GM23338 (cell line): ENCODE results near the gene ATXN7. TPM values are rescaled to one million over a fixed set of nuclear protein-coding genes. Genes with fewer than 3 reads are reported as not detected.

ENCODE experiments used
- ATAC-seq: fragments of 200-7000 bp; cut with Tn5 transposase; 3 replicates; pipeline ENCODE4 v1.9.1; 2020
- DNase-seq: peaks from one replicate; pipeline ENCODE4 v3.0.0-alpha.2; 2015; ENCODE audit warnings: low spot score
- H2AFZ ChIP-seq: fragments of 200-600 bp; sonication (generic); 2 replicates; pipeline ENCODE4 v1.8.0; 2016; ENCODE audit warnings: antibody characterized with exemption, mild to moderate bottlenecking, moderate library complexity
- H3F3A ChIP-seq: fragments of 200-600 bp; sonication (generic); replicated peaks from 2 replicates; pipeline ENCODE4 v1.8.0; 2017; ENCODE audit warnings: antibody characterized with exemption, mixed run types, low read depth
- H3K27ac ChIP-seq: fragments of 200-600 bp; sonication (generic); 2 replicates; pipeline ENCODE4 v1.6.1; 2016; ENCODE audit warnings: low read depth
- H3K27me3 ChIP-seq: fragments of 200-600 bp; sonication (generic); 2 replicates; pipeline ENCODE4 v1.8.0; 2016; ENCODE audit warnings: mild to moderate bottlenecking, mixed run types, moderate library complexity; ENCODE audit not compliant: insufficient read depth
- H3K36me3 ChIP-seq: fragments of 200-600 bp; sonication (generic); 2 replicates; pipeline ENCODE4 v1.8.0; 2016; ENCODE audit warnings: mild to moderate bottlenecking; ENCODE audit not compliant: insufficient read depth
- H3K4me1 ChIP-seq: fragments of 200-600 bp; sonication (generic); 2 replicates; pipeline ENCODE4 v1.8.0; 2016; ENCODE audit warnings: mild to moderate bottlenecking, moderate library complexity; ENCODE audit not compliant: insufficient read depth
- H3K4me2 ChIP-seq: fragments of 200-600 bp; sonication (generic); 2 replicates; pipeline ENCODE4 v1.7.1; 2017; ENCODE audit warnings: mixed run types
- H3K4me3 ChIP-seq: fragments of 200-600 bp; sonication (generic); 2 replicates; pipeline ENCODE4 v1.6.1; 2016; ENCODE audit warnings: mixed run types
- H3K79me2 ChIP-seq: fragments of 200-600 bp; sonication (generic); replicated peaks from 2 replicates; pipeline ENCODE4 v1.8.0; 2017; ENCODE audit warnings: mild to moderate bottlenecking; ENCODE audit not compliant: insufficient read depth
- H3K9me2 ChIP-seq: fragments of 200-600 bp; sonication (generic); 2 replicates; pipeline ENCODE4 v1.8.0; 2017; ENCODE audit not compliant: insufficient read depth
- H4K20me1 ChIP-seq: fragments of 200-600 bp; sonication (generic); replicated peaks from 2 replicates; pipeline ENCODE4 v1.8.0; 2017; ENCODE audit warnings: mild to moderate bottlenecking; ENCODE audit not compliant: insufficient read depth
- H3K27ac Mint-ChIP-seq: 2 replicates; pipeline ENCODE4 v1.8.0; 2020; ENCODE audit warnings: inconsistent platforms, mild to moderate bottlenecking, moderate library complexity, mixed read lengths
- H3K27me3 Mint-ChIP-seq: 3 replicates; pipeline ENCODE4 v1.8.0; 2022; ENCODE audit warnings: low read depth, mild to moderate bottlenecking, moderate library complexity, mixed read lengths, inconsistent platforms; ENCODE audit not compliant: insufficient read depth, poor library complexity
- H3K36me3 Mint-ChIP-seq: 3 replicates; pipeline ENCODE4 v1.8.0; 2021; ENCODE audit warnings: low read depth, mild to moderate bottlenecking, inconsistent platforms, moderate library complexity, mixed read lengths
- H3K4me1 Mint-ChIP-seq: 3 replicates; pipeline ENCODE4 v1.8.0; 2020; ENCODE audit warnings: mild to moderate bottlenecking, inconsistent platforms, mixed read lengths
- H3K4me3 Mint-ChIP-seq: 3 replicates; pipeline ENCODE4 v1.8.0; 2021; ENCODE audit warnings: moderate library complexity, mild to moderate bottlenecking, inconsistent platforms, mixed read lengths
- H3K9me3 Mint-ChIP-seq: 3 replicates; pipeline ENCODE4 v1.8.0; 2020; ENCODE audit warnings: moderate library complexity, mild to moderate bottlenecking, inconsistent platforms, mixed read lengths
- CREB1 ChIP-seq: fragments of 250-450 bp; sonication (Bioruptor Pico); IDR thresholded peaks from 2 replicates; pipeline ENCODE4 v1.5.0; 2020; ENCODE audit warnings: low read depth, mild to moderate bottlenecking, moderate library complexity
- CTCF ChIP-seq, 2 experiments: fragments of 200-600 bp in 1 of 2; sonication (generic) in 1 of 2; conservative IDR thresholded peaks; 2 replicates each; pipeline versions ENCODE4 v1.5.1 to v1.6.1; 2016 to 2017; ENCODE audit warnings: antibody characterized with exemption in 2 of 2, low read depth in 2 of 2, mild to moderate bottlenecking in 2 of 2, moderate library complexity in 1 of 2
- ETS1 ChIP-seq: IDR thresholded peaks from 2 replicates; pipeline ENCODE4 v1.6.1; 2016; ENCODE audit warnings: antibody characterized with exemption
- JUNB ChIP-seq: IDR thresholded peaks from one replicate; pipeline ENCODE4 v1.6.1; 2016; ENCODE audit warnings: antibody characterized with exemption; ENCODE audit not compliant: unreplicated experiment
- NANOG ChIP-seq: IDR thresholded peaks from 2 replicates; pipeline ENCODE4 v1.6.1; 2016; ENCODE audit warnings: antibody characterized with exemption, borderline replicate concordance
- POLR2AphosphoS5 ChIP-seq: IDR thresholded peaks from 2 replicates; pipeline ENCODE4 v1.6.1; 2016; ENCODE audit warnings: antibody characterized with exemption, low read depth
- ZNF331 ChIP-seq: fragments of 250-450 bp; sonication (Bioruptor Pico); IDR thresholded peaks from 2 replicates; pipeline ENCODE4 v1.5.0; 2020; ENCODE audit warnings: low read depth, mild to moderate bottlenecking, moderate library complexity
- polyA plus RNA-seq: library from polyadenylated mRNA; unstranded; fragments of >200 nt; fragmentation: Nextera tagmentation; extraction: Ambion mirVana; gene quantifications from 2 replicates; pipeline ENCODE4 v1.2.1, GENCODE V29; 2016
- total RNA-seq: library from RNA; depleted of rRNA; stranded (reverse); fragments of >200 nt; shearing (Covaris generic); gene quantifications from 2 replicates; pipeline ENCODE4 v1.2.3, GENCODE V29; 2014
- TF ChIP-seq, protein P1 (sequence below): IDR thresholded peaks from one replicate; pipeline ENCODE4 v1.6.1; 2018; ENCODE audit warnings: antibody characterized with exemption; ENCODE audit not compliant: unreplicated experiment

Gene ATXN7
- total and polyA plus RNA-seq, 2 experiments from 2014 or later: 4.0 to 17.2 TPM

DNA sequence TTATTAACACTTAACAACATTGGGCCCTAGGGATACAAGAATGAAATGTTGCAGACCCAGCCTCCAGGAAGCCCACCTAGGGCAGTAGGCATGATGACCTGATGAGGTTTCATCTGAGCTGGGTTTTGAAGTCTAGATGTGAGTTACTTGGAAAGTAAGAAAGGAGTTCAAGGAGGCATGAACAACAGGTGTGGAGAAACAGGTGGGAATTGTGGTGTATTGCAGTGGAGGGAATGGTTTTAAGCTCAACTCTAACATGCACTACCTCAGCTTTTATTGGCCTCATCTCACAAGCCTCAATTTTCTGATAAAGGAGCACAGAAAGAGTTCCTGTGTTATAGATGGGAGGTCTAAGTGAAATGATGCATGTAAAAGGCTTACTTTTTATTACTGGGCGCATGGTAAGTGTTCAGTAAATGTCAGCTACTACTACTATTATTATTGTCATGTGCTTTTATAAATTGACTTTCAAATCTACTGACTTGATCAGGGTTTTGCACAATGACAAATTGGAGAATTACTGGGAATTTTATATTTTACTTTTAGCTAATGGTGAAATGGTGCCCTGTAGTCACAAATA, 29.2 kb downstream of the ATXN7 start:
- peaks cover 26% of the 10 kb centered on the region for H3K79me2 ChIP-seq
- no peaks in the 10 kb centered on the region for H3K36me3 ChIP-seq
- H3K27ac ChIP-seq: no peak overlapping the region
- ATAC-seq (no peak), DNase-seq (no peak)
- H3K27ac Mint-ChIP-seq: no peak overlapping the region
- H3K4me1 Mint-ChIP-seq: peaks cover 23% of the 10 kb centered on the region
- H3K9me3 Mint-ChIP-seq: no peaks in the 10 kb centered on the region
- H3K4me3 Mint-ChIP-seq: no peak overlapping the region
- no peaks in the 10 kb centered on the region for H3K27me3 ChIP-seq
- H3K4me2 ChIP-seq: no peak overlapping the region
- no peak for TF ChIP-seq ETS1
- no peak for TF ChIP-seq CTCF (conservative IDR thresholded peaks at IDR 0.05; ENCODE audit: low read depth in 2 of 2)
- no peak for TF ChIP-seq JUNB
- no peak for TF ChIP-seq POLR2AphosphoS5
- TF ChIP-seq NANOG: no peak
- TF ChIP-seq CREB1: no peak
- H3F3A ChIP-seq: no peaks in the 10 kb centered on the region
- H2AFZ ChIP-seq: no peak overlapping the region
- no peaks in the 10 kb centered on the region for H3K9me2 ChIP-seq
- no peak overlapping the region for H3K4me3 ChIP-seq
- peaks cover 8% of the 10 kb centered on the region for H3K4me1 ChIP-seq
- H4K20me1 ChIP-seq: peaks cover 9% of the 10 kb centered on the region
- H3K27me3 Mint-ChIP-seq: no peaks in the 10 kb centered on the region
- no peaks in the 10 kb centered on the region for H3K36me3 Mint-ChIP-seq

DNA sequence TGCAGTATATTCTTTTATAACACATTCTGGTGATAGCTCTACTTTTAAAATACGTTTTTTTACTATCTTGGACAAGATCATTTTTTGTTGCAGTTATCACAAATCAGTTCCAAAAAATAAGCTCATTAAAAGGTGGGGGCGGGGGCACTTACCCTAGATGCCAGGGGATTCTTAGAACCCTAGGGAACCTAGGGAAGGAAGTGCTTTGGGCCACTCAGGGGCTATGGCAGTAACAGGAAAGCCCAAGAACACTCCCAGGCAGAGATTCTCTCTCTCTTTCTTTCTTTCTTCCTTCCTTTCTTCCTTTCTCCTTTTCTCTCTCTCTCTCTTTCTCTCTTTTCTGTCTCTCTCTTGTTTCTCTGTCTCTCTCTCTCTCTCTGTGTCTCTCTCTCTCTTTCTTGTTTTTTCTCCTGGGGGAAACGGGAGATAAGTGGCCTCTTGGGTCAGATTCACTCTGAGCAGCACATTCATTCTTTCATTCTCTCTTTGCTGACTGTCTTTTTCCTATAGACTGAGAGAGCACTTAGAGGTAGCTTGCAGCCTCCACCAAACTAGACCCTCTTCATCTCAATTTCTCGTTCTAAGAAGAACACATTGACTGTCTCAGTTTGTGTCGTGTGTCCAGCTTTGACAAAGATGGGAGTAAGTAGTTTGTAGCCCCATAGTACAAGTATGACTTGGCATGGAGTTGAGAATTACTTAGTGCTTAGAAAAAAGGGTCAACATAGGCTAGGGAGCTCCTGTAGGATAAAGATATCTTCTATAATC, 31.9 kb downstream of the ATXN7 start:
- H3K79me2 ChIP-seq: peaks cover 10% of the 10 kb centered on the region
- no peaks in the 10 kb centered on the region for H3F3A ChIP-seq
- Mint-ChIP-seq H3K9me3 (no peaks in the 10 kb centered on the region), H3K4me3 (no peak overlapping the region), H3K4me1 (peaks cover 23% of the 10 kb centered on the region), H3K36me3 (peaks cover 7% of the 10 kb centered on the region; the same call in 2 of the 3 replicates), H3K27ac (peak overlapping the region; percentile 77), H3K27me3 (no peaks in the 10 kb centered on the region)
- H3K4me3 ChIP-seq: no peak overlapping the region
- peaks cover 8% of the 10 kb centered on the region for H3K4me1 ChIP-seq
- H3K27ac ChIP-seq: peak overlapping the region; percentile 34; the same call in 1 of the 2 replicates
- H3K27me3 ChIP-seq: no peaks in the 10 kb centered on the region
- H3K4me2 ChIP-seq: no peak overlapping the region
- H2AFZ ChIP-seq: no peak overlapping the region
- H4K20me1 ChIP-seq: peaks cover 7% of the 10 kb centered on the region; the same call in 1 of the 2 replicates
- no peak for TF ChIP-seq CTCF (conservative IDR thresholded peaks at IDR 0.05; ENCODE audit: low read depth in 2 of 2)
- TF ChIP-seq, protein P1, sequence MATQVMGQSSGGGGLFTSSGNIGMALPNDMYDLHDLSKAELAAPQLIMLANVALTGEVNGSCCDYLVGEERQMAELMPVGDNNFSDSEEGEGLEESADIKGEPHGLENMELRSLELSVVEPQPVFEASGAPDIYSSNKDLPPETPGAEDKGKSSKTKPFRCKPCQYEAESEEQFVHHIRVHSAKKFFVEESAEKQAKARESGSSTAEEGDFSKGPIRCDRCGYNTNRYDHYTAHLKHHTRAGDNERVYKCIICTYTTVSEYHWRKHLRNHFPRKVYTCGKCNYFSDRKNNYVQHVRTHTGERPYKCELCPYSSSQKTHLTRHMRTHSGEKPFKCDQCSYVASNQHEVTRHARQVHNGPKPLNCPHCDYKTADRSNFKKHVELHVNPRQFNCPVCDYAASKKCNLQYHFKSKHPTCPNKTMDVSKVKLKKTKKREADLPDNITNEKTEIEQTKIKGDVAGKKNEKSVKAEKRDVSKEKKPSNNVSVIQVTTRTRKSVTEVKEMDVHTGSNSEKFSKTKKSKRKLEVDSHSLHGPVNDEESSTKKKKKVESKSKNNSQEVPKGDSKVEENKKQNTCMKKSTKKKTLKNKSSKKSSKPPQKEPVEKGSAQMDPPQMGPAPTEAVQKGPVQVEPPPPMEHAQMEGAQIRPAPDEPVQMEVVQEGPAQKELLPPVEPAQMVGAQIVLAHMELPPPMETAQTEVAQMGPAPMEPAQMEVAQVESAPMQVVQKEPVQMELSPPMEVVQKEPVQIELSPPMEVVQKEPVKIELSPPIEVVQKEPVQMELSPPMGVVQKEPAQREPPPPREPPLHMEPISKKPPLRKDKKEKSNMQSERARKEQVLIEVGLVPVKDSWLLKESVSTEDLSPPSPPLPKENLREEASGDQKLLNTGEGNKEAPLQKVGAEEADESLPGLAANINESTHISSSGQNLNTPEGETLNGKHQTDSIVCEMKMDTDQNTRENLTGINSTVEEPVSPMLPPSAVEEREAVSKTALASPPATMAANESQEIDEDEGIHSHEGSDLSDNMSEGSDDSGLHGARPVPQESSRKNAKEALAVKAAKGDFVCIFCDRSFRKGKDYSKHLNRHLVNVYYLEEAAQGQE: no peak
- no peak for TF ChIP-seq NANOG
- no peak for TF ChIP-seq JUNB
- TF ChIP-seq ZNF331 (CRISPR knock-in tag): no peak
- no peaks in the 10 kb centered on the region for H3K9me2 ChIP-seq
- ATAC-seq (peak; percentile 78), DNase-seq (no peak)
- no peaks in the 10 kb centered on the region for H3K36me3 ChIP-seq
